ENCODE results near the gene ZNF550. TPM values are rescaled to one million over a fixed set of nuclear protein-coding genes. Genes with fewer than 3 reads are reported as not detected.
A peak's percentile ranks its signal among the peaks of the same experiment; 100 is the strongest.

The ZNF550 gene
- total RNA-seq, 1 experiment from 2014 or later = 3.1 TPM

GRCh38 chr19:57578487-57579205 is 19.0 kb upstream of the ZNF550 start, which contains the start of gene ZNF416:
Gene ZNF416, minus strand, starts transcription at chr19:57578911. Its CDS starts 207 bp downstream, at chr19:57578704.
- H3K4me3 ChIP-seq (replicated peaks in 1 of 2; ENCODE audit: low read depth in 1 of 2, low read length in 2 of 2) = peak within 1 kb of the TSS; percentile 74 to 78
- no peak for TF ChIP-seq YY1 (IDR thresholded peaks at IDR 0.05; ENCODE audit: extremely low read depth, insufficient replicate concordance, low read depth, low read length)
- TF ChIP-seq ZFX (IDR thresholded peaks at IDR 0.05) = peak; percentile 34; the same call in 1 of the 2 replicates
- TF ChIP-seq SP1 (IDR thresholded peaks at IDR 0.05; ENCODE audit: low read depth) = peak; percentile 89
- TF ChIP-seq CEBPB (IDR thresholded peaks at IDR 0.05; ENCODE audit: low read depth) = no peak
- no peak; the same call in 1 of the 2 replicates for TF ChIP-seq POLR2AphosphoS5 (IDR thresholded peaks at IDR 0.05; ENCODE audit: low read depth, low read length)
- TF ChIP-seq RAD21 (IDR thresholded peaks at IDR 0.05; ENCODE audit: low read depth) = 0 out of 2 replicates have a peak, but pooled peaks have one; percentile 31
- peak; percentile 87 for TF ChIP-seq ELF1 (IDR thresholded peaks at IDR 0.05; ENCODE audit: borderline replicate concordance, low read depth)
- TF ChIP-seq SRF (IDR thresholded peaks at IDR 0.05; ENCODE audit: low read depth) = peak; percentile 42; the same call in 1 of the 2 replicates
- peak; percentile 22 for TF ChIP-seq ZBTB33 (IDR thresholded peaks at IDR 0.05; ENCODE audit: extremely low read depth, insufficient replicate concordance, low read length)
- peak; percentile 34 for TF ChIP-seq TCF7L2 (IDR thresholded peaks at IDR 0.05; ENCODE audit: borderline replicate concordance, extremely low read depth, insufficient read depth, insufficient read length)
- TF ChIP-seq CBX3 (IDR thresholded peaks at IDR 0.05; ENCODE audit: low read depth) = peak; percentile 84
- 0 out of 6 replicates have a peak, but pooled peaks of 2 of the 3 experiments have one; percentile 9 to 12 for TF ChIP-seq CTCF (IDR thresholded peaks at IDR 0.05 in 2 of 3, conservative IDR thresholded peaks at IDR 0.05 in 1 of 3; ENCODE audit: borderline replicate concordance in 1 of 3, insufficient read depth in 1 of 3, low read depth in 2 of 3, low read length in 2 of 3)
- TF ChIP-seq ZNF274 (IDR thresholded peaks at IDR 0.05; ENCODE audit: low read depth, low read length) = no peak
- TF ChIP-seq MAX (IDR thresholded peaks at IDR 0.05) = peak; percentile 79
- peak; percentile 30; the same call in 1 of the 2 replicates for TF ChIP-seq SIN3A (IDR thresholded peaks at IDR 0.05; ENCODE audit: low read depth)
- H2AFZ ChIP-seq (ENCODE audit: low read depth, low read length, poor library complexity, severe bottlenecking) = peak within 1 kb of the TSS; percentile 78
- H3K4me2 ChIP-seq (ENCODE audit: low read length) = peak within 1 kb of the TSS; percentile 90
- DNase-seq (ENCODE audit: low read depth, low spot score) (peak; percentile 99), ATAC-seq (peak; percentile 95)
- peak within 1 kb of the TSS; percentile 68 for H3K27ac ChIP-seq (ENCODE audit: low read depth, low read length)
- no peaks in the 10 kb centered on the region for H3K27me3 ChIP-seq (ENCODE audit: insufficient read depth, low read length)
- no peaks in the 10 kb centered on the region for H4K20me1 ChIP-seq (ENCODE audit: insufficient read depth)
- ChIA-PET POLR2A (no interaction called here), CTCF (no interaction called here), RAD21 (ENCODE audit: low non-redundant PET in 1 of 2, low total read pairs in 2 of 2, uncharacterized antibody in 2 of 2, unreplicated experiment in 2 of 2) (interaction anchor here in 1 of 2 experiments (0.6 kb wide), 1 partner anchor 178 kb away, joined by 3 read pairs; no protein-coding TSS in a partner anchor)
- peaks cover 10% of the 10 kb centered on the region; the same call in 1 of the 2 replicates for H3K79me2 ChIP-seq (ENCODE audit: insufficient read depth, low read length)
- H3K9me2 ChIP-seq (ENCODE audit: insufficient read depth) = no peaks in the 10 kb centered on the region
- peaks cover 25 to 32% of the 10 kb centered on the region in 2 experiments; a peak in 3 of 4 replicates for H3K9me3 ChIP-seq (ENCODE audit: control insufficient read depth in 1 of 2, insufficient read depth in 1 of 2, low read depth in 1 of 2, low read length in 2 of 2)
- intact Hi-C loops (cut with micrococcal nuclease) = loop anchor here (1.0 to 10.0 kb wide), 6 partner anchors 21 to 338 kb away; partner anchors contain the start of genes ZNF134, ZNF17, ZNF417 and ZNF530
- BruUV-seq (replicated peaks) = no TSS peak
- peaks cover 4 to 20% of the 10 kb centered on the region in 2 experiments for H3K36me3 ChIP-seq (ENCODE audit: control insufficient read depth in 1 of 2, insufficient read depth in 2 of 2, low read length in 2 of 2)
- peak within 1 kb of the TSS; percentile 59 for H3K9ac ChIP-seq (ENCODE audit: low read length)
- peaks cover 2 to 18% of the 10 kb centered on the region in 2 experiments; a peak in 3 of 4 replicates for H3K4me1 ChIP-seq (ENCODE audit: control insufficient read depth in 1 of 2, insufficient read depth in 2 of 2, low read length in 2 of 2)

Data from HCT116 (cell line).